Testis (tissue), 2 donors: ENCODE measurements around the gene FRMPD4.

Experiments used
- POLR2A ChIP-seq: fragments of 450-650 bp; IDR thresholded peaks from one replicate; pipeline ENCODE4 v1.6.1; 2017; ENCODE audit warnings: antibody characterized with exemption, mild to moderate bottlenecking, moderate library complexity
- TF ChIP-seq, protein P1 (sequence below), 3 experiments: fragments of 450-650 bp in 2 of 3; fragments of 200-600 bp in 1 of 3; sonication (generic) in 1 of 3; IDR thresholded peaks; one replicate each; pipeline ENCODE4 v1.5.1; 2016 to 2019; ENCODE audit warnings: antibody characterized with exemption in 3 of 3, mild to moderate bottlenecking in 2 of 3, moderate library complexity in 1 of 3

DNA sequence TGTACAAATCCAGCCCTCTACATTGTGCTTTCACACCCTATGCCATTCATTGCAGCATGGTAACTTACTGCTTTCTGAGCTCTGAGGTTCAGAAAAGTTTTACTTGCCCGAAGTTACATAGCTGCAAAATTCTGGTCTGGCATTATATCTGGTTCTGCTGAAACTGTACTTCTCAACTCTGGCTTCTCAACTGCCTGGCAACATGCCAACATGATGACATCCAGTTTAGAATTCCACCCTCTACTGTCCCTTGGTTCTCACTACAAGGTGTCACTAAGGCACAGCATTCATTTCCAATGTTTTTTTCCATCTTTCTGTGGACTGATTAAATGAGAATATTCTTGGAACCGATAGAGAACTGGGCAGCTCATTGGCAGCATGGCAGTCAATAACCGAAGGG, 410.1 kb downstream of the FRMPD4 start:
- TF ChIP-seq, protein P1, sequence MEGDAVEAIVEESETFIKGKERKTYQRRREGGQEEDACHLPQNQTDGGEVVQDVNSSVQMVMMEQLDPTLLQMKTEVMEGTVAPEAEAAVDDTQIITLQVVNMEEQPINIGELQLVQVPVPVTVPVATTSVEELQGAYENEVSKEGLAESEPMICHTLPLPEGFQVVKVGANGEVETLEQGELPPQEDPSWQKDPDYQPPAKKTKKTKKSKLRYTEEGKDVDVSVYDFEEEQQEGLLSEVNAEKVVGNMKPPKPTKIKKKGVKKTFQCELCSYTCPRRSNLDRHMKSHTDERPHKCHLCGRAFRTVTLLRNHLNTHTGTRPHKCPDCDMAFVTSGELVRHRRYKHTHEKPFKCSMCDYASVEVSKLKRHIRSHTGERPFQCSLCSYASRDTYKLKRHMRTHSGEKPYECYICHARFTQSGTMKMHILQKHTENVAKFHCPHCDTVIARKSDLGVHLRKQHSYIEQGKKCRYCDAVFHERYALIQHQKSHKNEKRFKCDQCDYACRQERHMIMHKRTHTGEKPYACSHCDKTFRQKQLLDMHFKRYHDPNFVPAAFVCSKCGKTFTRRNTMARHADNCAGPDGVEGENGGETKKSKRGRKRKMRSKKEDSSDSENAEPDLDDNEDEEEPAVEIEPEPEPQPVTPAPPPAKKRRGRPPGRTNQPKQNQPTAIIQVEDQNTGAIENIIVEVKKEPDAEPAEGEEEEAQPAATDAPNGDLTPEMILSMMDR (IDR thresholded peaks at IDR 0.05): no peak
- TF ChIP-seq POLR2A: no peak
